ENCODE measurements around the gene HOXB4. TPM values are rescaled to one million over a fixed set of nuclear protein-coding genes. Genes with fewer than 3 reads are reported as not detected.

HOXB4 gene
- total RNA-seq, 1 donor from 2014 or later: not detected

DNA sequence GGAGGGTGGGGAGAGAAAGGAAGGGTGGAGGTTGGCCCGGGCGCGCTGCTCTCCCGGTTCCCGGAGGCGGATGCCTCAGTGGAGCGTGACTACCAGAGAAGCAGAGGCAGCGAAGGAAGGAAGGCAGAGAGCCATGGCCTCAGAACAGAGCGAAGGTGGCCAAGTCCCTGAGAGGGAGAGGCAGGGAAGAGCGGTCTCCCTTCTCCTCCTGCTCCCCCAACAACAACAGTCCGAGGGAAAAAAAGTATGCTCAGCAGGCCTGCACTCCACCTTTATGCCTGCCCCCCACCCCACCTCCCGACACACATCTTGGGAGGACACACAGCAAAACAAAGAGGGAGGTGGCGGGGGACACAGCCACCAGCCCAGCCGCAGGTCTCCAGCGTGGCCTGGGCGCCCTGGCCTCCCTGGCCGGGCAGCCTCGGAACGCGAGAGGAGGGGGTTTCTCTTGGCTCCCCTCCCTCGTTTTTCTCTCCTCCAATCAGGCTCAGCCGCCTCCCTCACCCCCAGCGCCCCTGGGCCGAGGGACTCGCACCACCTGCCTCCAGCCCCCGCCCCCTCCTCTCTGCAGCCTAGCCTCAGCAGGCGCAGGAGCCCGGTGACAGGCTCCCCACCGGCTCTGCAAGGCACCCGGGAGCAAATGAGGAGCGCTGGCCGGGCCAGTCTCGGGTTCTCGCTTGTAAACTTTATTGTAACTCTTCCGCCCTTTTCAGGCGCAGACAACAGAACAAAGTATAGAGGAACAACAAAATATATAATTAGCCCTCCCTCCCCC, 33.7 kb upstream of the HOXB4 start:
- TF ChIP-seq, protein P1, sequence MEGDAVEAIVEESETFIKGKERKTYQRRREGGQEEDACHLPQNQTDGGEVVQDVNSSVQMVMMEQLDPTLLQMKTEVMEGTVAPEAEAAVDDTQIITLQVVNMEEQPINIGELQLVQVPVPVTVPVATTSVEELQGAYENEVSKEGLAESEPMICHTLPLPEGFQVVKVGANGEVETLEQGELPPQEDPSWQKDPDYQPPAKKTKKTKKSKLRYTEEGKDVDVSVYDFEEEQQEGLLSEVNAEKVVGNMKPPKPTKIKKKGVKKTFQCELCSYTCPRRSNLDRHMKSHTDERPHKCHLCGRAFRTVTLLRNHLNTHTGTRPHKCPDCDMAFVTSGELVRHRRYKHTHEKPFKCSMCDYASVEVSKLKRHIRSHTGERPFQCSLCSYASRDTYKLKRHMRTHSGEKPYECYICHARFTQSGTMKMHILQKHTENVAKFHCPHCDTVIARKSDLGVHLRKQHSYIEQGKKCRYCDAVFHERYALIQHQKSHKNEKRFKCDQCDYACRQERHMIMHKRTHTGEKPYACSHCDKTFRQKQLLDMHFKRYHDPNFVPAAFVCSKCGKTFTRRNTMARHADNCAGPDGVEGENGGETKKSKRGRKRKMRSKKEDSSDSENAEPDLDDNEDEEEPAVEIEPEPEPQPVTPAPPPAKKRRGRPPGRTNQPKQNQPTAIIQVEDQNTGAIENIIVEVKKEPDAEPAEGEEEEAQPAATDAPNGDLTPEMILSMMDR (IDR thresholded peaks at IDR 0.05; ENCODE audit: insufficient read depth, low read length, severe bottlenecking): no peak
- H3K27me3 ChIP-seq (ENCODE audit: control insufficient read depth, insufficient read depth, low read length): peaks cover 83% of the 10 kb centered on the region
- no peak for DNase-seq (ENCODE audit: low read depth)

DNA sequence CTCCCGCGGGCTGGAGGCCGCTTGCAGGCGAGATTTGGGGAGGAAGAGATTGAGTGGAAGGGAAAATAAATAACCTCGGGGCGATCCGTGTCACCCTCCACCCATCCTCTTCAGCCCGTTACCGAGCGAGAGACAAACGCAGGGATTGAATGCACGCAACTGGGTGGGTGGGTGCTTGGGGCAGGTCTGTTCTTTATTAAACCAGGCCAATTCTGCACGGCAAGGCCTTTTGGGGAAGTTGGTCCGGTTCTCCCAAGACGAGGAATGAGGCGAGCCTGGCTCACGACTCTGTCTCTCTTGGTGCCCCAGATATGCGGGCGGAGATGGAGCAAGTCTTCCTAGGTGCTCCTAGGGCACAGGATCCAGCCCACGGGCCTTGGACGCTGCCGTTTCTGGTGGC, 33.1 kb upstream of the HOXB4 start:
- TF ChIP-seq, protein P1 (IDR thresholded peaks at IDR 0.05; ENCODE audit: insufficient read depth, low read length, severe bottlenecking): no peak

More for the DNA sequence above, 33.7 kb upstream of the HOXB4 start:
- no peak overlapping the region for H3K4me3 ChIP-seq (ENCODE audit: low read depth, low read length)
- H3K36me3 ChIP-seq (ENCODE audit: control insufficient read depth, insufficient read depth, low read length): no peaks in the 10 kb centered on the region
- FAIRE-seq: no peak

DNA sequence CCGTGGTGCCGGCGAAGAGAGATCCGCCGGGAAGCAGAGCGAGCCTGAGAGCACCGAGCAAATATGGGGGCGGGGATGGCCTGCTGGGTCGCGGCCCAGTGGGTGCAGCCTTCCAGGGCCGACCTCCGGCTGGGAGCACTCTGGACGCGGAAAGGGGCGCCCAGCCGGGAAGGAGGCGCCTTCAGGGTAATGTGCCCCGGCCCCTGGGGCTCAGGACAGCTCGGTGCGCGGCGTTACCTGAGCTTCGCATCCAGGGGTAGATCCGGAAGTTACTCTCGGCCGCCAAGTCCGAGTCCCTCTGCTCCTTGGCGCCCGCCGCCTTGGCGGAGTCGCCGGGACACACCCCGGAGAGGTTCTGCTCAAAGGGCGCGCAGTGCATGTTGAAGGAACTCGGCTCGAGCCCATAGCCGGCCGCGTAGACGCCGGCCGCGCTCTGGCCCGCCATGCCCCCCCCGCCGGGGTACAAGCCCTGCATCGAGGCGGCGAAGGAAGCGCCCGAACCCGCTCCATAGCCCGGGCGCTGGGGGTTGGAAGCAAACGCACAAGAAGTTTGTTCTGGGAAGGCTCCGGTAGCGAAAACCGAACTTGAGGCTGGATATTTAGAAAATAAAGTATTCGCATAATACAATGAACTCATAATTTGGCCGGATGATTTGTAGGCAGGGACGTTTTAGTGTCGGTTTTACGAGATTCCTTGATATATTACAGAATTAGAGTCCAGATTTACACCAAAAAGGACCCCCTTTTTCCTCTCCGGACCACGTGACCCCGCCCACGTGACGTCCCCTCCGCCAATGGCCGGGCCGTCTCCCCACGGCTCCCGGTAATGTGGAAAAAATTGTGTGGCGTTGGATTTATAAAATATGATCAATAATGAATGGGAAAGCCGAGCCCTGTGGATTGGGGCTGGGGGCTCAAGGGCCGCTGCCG, 32.4 kb upstream of the HOXB4 start, which contains the start of gene HOXB7:
TSS of gene HOXB7 (minus strand) at position 736 of the 930 bp plus-strand sequence. CDS start at position 637, 99 bp downstream.
- no peak for DNase-seq (ENCODE audit: low read depth)
- FAIRE-seq: no peak
- H3K36me3 ChIP-seq (ENCODE audit: control insufficient read depth, insufficient read depth, low read length): no peaks in the 10 kb centered on the region
- no peak within 1 kb of the TSS for H3K4me3 ChIP-seq (ENCODE audit: low read depth, low read length)
- TF ChIP-seq, protein P1 (IDR thresholded peaks at IDR 0.05; ENCODE audit: insufficient read depth, low read length, severe bottlenecking): no peak
- H3K27me3 ChIP-seq (ENCODE audit: control insufficient read depth, insufficient read depth, low read length): peaks cover 83% of the 10 kb centered on the region

More for the DNA sequence above, 33.1 kb upstream of the HOXB4 start:
- Histone ChIP-seq H3K27me3 (ENCODE audit: control insufficient read depth, insufficient read depth, low read length) (peaks cover 83% of the 10 kb centered on the region), H3K36me3 (ENCODE audit: control insufficient read depth, insufficient read depth, low read length) (no peaks in the 10 kb centered on the region), H3K4me3 (ENCODE audit: low read depth, low read length) (no peak overlapping the region)
- no peak for DNase-seq (ENCODE audit: low read depth)
- no peak for FAIRE-seq

DNA sequence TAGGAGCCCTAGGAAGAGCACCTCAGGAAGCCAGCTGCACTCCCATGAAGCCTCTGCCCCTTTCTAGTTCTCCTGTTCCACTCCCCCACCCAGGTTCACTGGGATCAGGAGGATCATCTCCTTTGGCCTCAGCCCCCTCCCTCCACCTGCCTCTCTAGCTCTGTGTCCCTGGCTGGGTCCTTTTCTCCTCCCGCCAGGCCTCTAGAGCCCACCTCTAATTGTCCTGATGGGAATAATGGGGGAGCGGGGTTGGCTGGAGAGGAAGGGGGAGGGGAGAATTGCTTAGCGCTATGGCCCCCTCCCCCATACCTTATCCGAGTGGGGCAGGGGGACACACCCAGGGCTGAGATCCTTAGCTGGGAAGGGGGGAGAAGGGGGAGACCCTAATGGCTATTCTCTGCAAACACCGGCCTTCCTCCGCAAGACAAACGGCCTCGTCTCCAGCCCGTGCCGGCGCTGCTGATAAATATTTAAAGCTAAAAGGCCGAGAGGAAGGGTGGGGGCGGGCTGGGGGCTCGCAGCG, 31.7 kb upstream of the HOXB4 start:
- FAIRE-seq (no peak), DNase-seq (ENCODE audit: low read depth) (no peak)
- peaks cover 84% of the 10 kb centered on the region for H3K27me3 ChIP-seq (ENCODE audit: control insufficient read depth, insufficient read depth, low read length)
- H3K36me3 ChIP-seq (ENCODE audit: control insufficient read depth, insufficient read depth, low read length): no peaks in the 10 kb centered on the region
- no peak overlapping the region for H3K4me3 ChIP-seq (ENCODE audit: low read depth, low read length)
- TF ChIP-seq, protein P1 (IDR thresholded peaks at IDR 0.05; ENCODE audit: insufficient read depth, low read length, severe bottlenecking): no peak

DNA sequence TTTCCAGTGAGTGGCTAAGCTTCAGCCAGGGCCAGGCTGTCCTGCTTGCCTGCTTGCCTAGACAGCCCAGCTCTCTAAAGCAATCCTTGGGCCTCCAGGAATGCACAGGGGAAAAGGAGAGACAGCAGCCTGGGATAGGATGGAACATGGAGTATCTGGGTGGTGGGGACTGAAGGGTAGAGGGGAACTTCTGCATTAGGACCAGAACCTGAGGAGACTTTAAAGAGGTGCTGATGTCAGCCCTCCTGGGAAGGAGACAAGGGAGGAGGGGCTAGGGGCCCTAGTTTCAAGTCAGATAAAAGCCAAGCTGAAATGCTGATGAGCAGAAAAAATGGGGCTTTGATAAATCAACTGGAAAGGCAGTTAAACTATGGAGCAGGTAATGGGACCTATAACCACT, 30.9 kb upstream of the HOXB4 start:
- TF ChIP-seq, protein P1 (IDR thresholded peaks at IDR 0.05; ENCODE audit: insufficient read depth, low read length, severe bottlenecking): no peak
- H3K4me3 ChIP-seq (ENCODE audit: low read depth, low read length): no peak overlapping the region
- no peaks in the 10 kb centered on the region for H3K36me3 ChIP-seq (ENCODE audit: control insufficient read depth, insufficient read depth, low read length)
- FAIRE-seq: no peak
- DNase-seq (ENCODE audit: low read depth): no peak
- peaks cover 86% of the 10 kb centered on the region for H3K27me3 ChIP-seq (ENCODE audit: control insufficient read depth, insufficient read depth, low read length)
